ENCODE data around the gene MAPRE2. TPM values are rescaled to one million over a fixed set of nuclear protein-coding genes. Genes with fewer than 3 reads are reported as not detected.
A peak's percentile ranks its signal among the peaks of the same experiment; 100 is the strongest.

The MAPRE2 gene
- total RNA-seq, 1 donor from 2014 or later: 14.8 TPM

- TF ChIP-seq CTCF (conservative IDR thresholded peaks at IDR 0.05; ENCODE audit: low read depth, low read length): no peak
- H3K4me3 ChIP-seq (ENCODE audit: low read depth, low read length): no peak overlapping the region
- no peak for DNase-seq (ENCODE audit: low read depth)
Measured at GRCh38 chr18:35114305-35114704, 73.1 kb downstream of the MAPRE2 start.

DNA sequence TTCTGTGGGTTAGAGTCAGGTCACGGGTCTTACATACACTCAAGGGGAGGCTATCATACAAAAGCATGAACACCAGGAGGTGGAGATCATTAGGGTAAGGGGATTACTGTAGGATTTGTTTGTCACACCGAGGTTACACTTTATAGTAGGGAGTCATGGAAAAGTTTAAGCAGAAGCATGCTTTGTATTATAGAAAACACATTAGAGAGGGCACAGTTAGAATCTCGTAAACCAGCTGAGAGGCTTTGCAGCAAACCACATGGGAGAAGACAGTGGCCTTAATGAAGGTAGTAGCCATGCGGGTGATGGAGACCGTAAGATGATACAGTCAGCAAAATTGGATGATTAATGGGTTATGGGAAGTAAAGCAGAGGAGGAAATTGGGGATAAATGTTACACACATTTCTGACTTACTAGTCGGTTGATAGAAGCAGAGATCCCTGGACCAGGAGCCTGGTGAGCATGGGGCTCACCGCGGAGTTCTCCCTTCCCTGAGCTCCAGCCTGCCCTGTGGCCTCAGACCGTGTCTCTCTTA lies 75.6 kb downstream of the MAPRE2 start:
- no peak overlapping the region for H3K4me3 ChIP-seq (ENCODE audit: low read depth, low read length)
- TF ChIP-seq CTCF (conservative IDR thresholded peaks at IDR 0.05; ENCODE audit: low read depth, low read length): no peak
- no peak for DNase-seq (ENCODE audit: low read depth)

GRCh38 chr18:35117372-35117771 lies 76.2 kb downstream of the MAPRE2 start:
- H3K4me3 ChIP-seq (ENCODE audit: low read depth, low read length): no peak overlapping the region
- DNase-seq (ENCODE audit: low read depth): no peak
- TF ChIP-seq CTCF (conservative IDR thresholded peaks at IDR 0.05; ENCODE audit: low read depth, low read length): no peak

GRCh38 chr18:35117951-35118411 lies 76.8 kb downstream of the MAPRE2 start:
- no peak for TF ChIP-seq CTCF (conservative IDR thresholded peaks at IDR 0.05; ENCODE audit: low read depth, low read length)
- peak; percentile 7 for DNase-seq (ENCODE audit: low read depth)
- no peak overlapping the region for H3K4me3 ChIP-seq (ENCODE audit: low read depth, low read length)

- no peak overlapping the region for H3K4me3 ChIP-seq (ENCODE audit: low read depth, low read length)
- no peak for DNase-seq (ENCODE audit: low read depth)
- TF ChIP-seq CTCF (conservative IDR thresholded peaks at IDR 0.05; ENCODE audit: low read depth, low read length): no peak
Measured at GRCh38 chr18:35118641-35119040, 77.4 kb downstream of the MAPRE2 start.

GRCh38 chr18:35121038-35121437 lies 79.8 kb downstream of the MAPRE2 start:
- no peak for TF ChIP-seq CTCF (conservative IDR thresholded peaks at IDR 0.05; ENCODE audit: low read depth, low read length)
- no peak overlapping the region for H3K4me3 ChIP-seq (ENCODE audit: low read depth, low read length)
- no peak for DNase-seq (ENCODE audit: low read depth)

- DNase-seq (ENCODE audit: low read depth): no peak
- TF ChIP-seq CTCF (conservative IDR thresholded peaks at IDR 0.05; ENCODE audit: low read depth, low read length): no peak
- no peak overlapping the region for H3K4me3 ChIP-seq (ENCODE audit: low read depth, low read length)
Measured at GRCh38 chr18:35121531-35121930, 80.3 kb downstream of the MAPRE2 start.
